ENCODE results near the gene FOXRED2.

The FOXRED2 gene

GRCh38 chr22:36467042-36467810, 39.6 kb downstream of the FOXRED2 start:
- Mint-ChIP-seq H3K36me3 (peaks cover 37% of the 10 kb centered on the region), H3K4me3 (no peak overlapping the region), H3K4me1 (peaks cover 25% of the 10 kb centered on the region), H3K27ac (peak overlapping the region; percentile 86), H3K9me3 (no peaks in the 10 kb centered on the region)
- DNase-seq (ENCODE audit: low spot score in 2 of 2) (no peak), ATAC-seq (no peak)

- DNase-seq (ENCODE audit: low spot score in 2 of 2) (no peak), ATAC-seq (no peak)
- peaks cover 25% of the 10 kb centered on the region for H3K4me1 Mint-ChIP-seq
- peak overlapping the region; percentile 86 for H3K27ac Mint-ChIP-seq
- H3K36me3 Mint-ChIP-seq, result peaks cover 27% of the 10 kb centered on the region
- no peak overlapping the region for H3K4me3 Mint-ChIP-seq
- H3K9me3 Mint-ChIP-seq, result no peaks in the 10 kb centered on the region
Measured at GRCh38 chr22:36466258-36466657, 40.6 kb downstream of the FOXRED2 start.

DNA sequence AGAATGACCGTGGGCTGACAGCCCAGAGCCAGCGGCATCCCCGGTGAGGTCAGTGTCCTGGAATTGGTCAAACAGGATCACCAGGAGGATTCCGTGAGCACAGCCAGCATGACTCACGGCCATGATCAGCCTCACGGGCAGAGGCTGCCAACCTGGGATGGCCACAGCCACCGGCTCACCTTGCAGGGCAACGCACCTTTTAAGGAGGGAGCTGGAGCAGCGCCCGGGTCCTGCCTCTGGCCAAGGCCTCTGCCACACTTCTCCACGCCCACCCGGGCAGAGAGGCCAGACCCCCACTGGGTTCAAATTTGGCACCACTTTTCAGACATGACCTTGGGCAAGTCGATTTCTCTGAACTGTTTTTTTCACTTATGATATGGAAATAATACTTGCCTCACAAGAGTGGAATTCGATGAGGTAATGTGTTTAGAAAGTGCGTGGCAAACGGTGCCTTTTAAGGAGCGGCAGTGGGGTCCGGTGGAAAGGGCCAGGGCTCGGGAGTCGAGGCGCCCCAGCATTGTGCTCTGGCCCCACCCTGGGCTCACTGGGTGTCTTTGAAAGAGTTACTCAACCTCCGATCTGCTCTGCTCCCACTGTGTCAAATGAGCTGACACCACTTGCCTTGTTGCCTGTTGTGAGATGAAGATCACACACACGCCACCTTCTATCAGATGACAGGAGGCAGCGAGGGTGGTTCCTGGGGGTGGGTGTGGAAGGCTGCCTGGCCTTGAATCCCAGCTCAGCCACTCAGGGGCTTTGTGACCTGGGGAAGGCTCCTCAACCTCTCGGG, 41.4 kb downstream of the FOXRED2 start:
- Mint-ChIP-seq H3K36me3 (peaks cover 20% of the 10 kb centered on the region), H3K4me3 (no peak overlapping the region), H3K27ac (peak overlapping the region; percentile 86), H3K9me3 (no peaks in the 10 kb centered on the region), H3K4me1 (peaks cover 23% of the 10 kb centered on the region)
- ATAC-seq (no peak), DNase-seq (ENCODE audit: low spot score in 2 of 2) (no peak)

- Mint-ChIP-seq H3K27ac (no peak overlapping the region), H3K36me3 (peaks cover 15% of the 10 kb centered on the region), H3K9me3 (no peaks in the 10 kb centered on the region), H3K4me1 (peaks cover 17% of the 10 kb centered on the region), H3K4me3 (no peak overlapping the region)
- DNase-seq (ENCODE audit: low spot score in 2 of 2) (no peak), ATAC-seq (no peak)
Measured at GRCh38 chr22:36464715-36465231, 42.1 kb downstream of the FOXRED2 start.

DNA sequence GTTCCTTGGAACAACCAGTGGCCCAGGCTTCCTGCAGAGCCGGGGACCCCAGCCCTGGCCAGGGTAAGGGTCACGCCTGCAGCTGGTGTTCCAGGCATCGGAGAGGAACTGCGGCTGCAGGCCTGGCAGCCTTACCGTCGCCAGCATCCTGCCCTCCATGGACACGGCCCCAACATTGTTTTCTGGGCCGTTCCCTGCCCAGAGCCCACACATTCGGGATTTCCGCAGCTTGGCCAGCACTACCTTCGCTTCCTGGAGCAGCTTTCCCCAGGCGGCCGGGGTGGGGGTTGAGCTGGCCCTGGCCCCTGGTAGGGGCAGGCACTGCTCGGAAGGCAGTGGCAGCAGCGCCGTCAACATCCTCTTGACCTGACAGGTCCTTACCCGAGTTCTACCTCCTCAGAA, 43.1 kb downstream of the FOXRED2 start:
- peaks cover 15% of the 10 kb centered on the region for H3K36me3 Mint-ChIP-seq
- DNase-seq (ENCODE audit: low spot score in 2 of 2) (no peak), ATAC-seq (no peak)
- H3K27ac Mint-ChIP-seq, result no peak overlapping the region
- H3K9me3 Mint-ChIP-seq, result no peaks in the 10 kb centered on the region
- peaks cover 17% of the 10 kb centered on the region for H3K4me1 Mint-ChIP-seq
- no peak overlapping the region for H3K4me3 Mint-ChIP-seq

GRCh38 chr22:36461665-36462649, 44.9 kb downstream of the FOXRED2 start:
- DNase-seq (ENCODE audit: low spot score in 2 of 2) (no peak), ATAC-seq (no peak)
- peak overlapping the region; percentile 60 for H3K27ac Mint-ChIP-seq
- H3K36me3 Mint-ChIP-seq, result peaks cover 4% of the 10 kb centered on the region
- peaks cover 5% of the 10 kb centered on the region for H3K4me1 Mint-ChIP-seq
- H3K9me3 Mint-ChIP-seq, result no peaks in the 10 kb centered on the region
- H3K4me3 Mint-ChIP-seq, result no peak overlapping the region

DNA sequence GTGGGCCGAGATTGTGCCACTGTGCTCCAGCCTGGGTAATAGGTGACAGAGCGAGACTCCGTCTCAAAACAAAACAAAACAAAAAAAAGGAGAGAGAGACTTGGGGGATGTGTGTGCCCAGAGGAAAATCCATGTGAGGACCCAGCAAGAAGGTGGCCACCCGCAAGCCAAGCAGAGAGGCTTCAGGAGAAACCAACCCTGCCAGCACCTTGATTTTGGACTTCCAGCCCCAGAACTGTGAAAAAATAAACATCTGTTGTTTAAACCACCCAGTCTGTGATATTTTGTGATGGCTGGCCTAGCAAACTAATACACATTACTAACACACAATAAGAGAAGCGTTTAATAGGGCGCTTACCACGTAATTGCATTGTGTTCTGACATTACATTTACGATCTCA, 46.6 kb downstream of the FOXRED2 start:
- ATAC-seq (no peak), DNase-seq (ENCODE audit: low spot score in 2 of 2) (no peak)
- H3K4me1 Mint-ChIP-seq, result peaks cover 10% of the 10 kb centered on the region
- no peak overlapping the region for H3K27ac Mint-ChIP-seq
- H3K36me3 Mint-ChIP-seq, result no peaks in the 10 kb centered on the region
- no peak overlapping the region for H3K4me3 Mint-ChIP-seq
- no peaks in the 10 kb centered on the region for H3K9me3 Mint-ChIP-seq

DNA sequence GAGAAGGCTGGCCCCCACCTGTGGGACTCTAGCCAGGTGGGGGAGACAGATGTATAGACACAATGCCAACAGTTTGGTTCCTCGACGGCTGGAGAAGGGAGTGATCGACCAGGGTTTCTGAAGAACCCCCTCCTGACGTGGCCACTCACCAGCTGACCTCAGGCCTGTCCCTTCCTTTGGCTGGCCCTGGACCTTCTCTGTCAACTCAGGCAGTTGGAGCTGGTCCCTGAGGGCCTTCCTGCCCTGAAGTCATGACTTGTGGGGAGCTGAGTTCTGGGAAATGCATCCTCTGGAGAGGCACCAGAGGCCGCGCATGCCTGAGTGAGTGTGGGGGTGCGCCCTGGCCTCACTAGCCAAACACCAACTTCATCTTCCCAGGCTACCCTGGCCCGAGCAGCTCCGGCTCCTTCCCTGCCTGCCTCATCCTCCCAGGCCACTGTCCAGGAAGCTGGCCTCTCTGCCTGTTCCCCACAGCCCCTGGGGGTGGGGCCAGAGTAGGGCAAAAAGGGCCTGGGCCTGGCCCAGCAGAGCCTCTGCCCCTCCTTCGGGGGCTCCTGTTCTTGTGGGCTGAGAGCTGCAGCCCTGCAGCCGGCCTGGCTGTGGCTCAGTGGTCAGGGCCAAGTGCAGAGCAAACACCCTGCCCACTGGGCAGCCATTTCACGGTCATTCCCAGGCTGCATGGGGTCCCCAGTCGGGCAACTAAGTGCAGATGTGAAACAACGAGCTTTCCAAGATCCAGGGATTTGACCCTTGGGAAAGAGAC, 49.0 kb downstream of the FOXRED2 start:
- Mint-ChIP-seq H3K4me3 (no peak overlapping the region), H3K4me1 (peaks cover 24% of the 10 kb centered on the region), H3K9me3 (no peaks in the 10 kb centered on the region), H3K36me3 (no peaks in the 10 kb centered on the region), H3K27ac (peak overlapping the region; percentile 75)
- no peak for DNase-seq (ENCODE audit: low spot score in 2 of 2)
- no peak for ATAC-seq

- Mint-ChIP-seq H3K9me3 (no peaks in the 10 kb centered on the region), H3K27ac (no peak overlapping the region), H3K36me3 (peaks cover 8% of the 10 kb centered on the region), H3K4me3 (peak overlapping the region; percentile 56), H3K4me1 (peaks cover 38% of the 10 kb centered on the region)
- ATAC-seq (no peak), DNase-seq (ENCODE audit: low spot score in 2 of 2) (no peak)
Measured at GRCh38 chr22:36456464-36456845, 50.4 kb downstream of the FOXRED2 start.

DNA sequence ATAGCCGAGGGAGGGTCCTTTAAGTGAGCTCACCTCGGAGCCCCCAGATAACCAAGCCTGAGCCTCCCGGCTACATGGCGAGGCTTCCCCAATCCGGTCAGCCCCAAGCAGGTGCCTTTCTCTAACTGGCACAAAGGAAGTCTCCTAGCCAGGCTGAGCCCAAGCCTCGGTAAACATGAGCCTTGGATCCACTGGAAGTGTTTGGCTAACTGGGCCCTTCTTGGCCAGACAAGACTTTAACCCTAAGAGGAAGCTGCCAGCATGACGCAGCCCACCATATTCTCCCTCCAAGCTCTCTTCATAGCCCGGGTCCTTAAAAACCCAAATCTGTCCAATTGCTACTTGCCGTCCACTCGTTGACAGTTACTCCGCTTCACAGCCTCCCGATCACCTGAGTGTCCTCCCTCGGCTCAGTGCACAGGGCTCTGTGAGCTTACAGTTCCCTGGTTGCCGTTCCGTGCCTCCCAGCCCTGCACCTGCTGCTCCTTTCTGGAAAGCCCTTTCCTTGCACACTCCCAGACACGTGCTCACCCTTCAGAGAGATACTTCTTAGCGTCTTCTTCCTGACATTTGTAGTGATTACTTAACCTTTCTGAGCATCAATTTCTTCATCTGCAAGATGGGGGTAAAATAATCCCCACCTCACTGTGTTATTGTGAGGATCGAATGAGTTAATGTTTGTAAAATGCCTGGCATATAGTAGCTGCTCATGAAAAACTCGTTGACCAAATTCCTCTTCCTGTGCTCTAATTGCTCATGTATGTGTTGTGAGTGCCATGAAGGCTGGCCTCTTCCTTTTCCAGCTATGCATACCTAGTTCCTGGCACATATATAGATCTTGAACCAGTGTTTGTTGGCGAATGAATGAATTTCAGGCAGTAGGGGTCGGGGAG, 51.0 kb downstream of the FOXRED2 start:
- peaks cover 8% of the 10 kb centered on the region for H3K36me3 Mint-ChIP-seq
- peaks cover 38% of the 10 kb centered on the region for H3K4me1 Mint-ChIP-seq
- DNase-seq (ENCODE audit: low spot score in 2 of 2), result no peak
- ATAC-seq, result no peak
- H3K9me3 Mint-ChIP-seq, result no peaks in the 10 kb centered on the region
- peak overlapping the region; percentile 56 for H3K4me3 Mint-ChIP-seq
- peak overlapping the region; percentile 48 for H3K27ac Mint-ChIP-seq

GRCh38 chr22:36454916-36455570, 51.8 kb downstream of the FOXRED2 start:
- Mint-ChIP-seq H3K27ac (peak overlapping the region; percentile 75), H3K4me1 (peaks cover 38% of the 10 kb centered on the region), H3K9me3 (no peaks in the 10 kb centered on the region), H3K4me3 (peak overlapping the region; percentile 56), H3K36me3 (peaks cover 8% of the 10 kb centered on the region)
- ATAC-seq (peak; percentile 88), DNase-seq (ENCODE audit: low spot score in 2 of 2) (peak; percentile 92 to 97)

DNA sequence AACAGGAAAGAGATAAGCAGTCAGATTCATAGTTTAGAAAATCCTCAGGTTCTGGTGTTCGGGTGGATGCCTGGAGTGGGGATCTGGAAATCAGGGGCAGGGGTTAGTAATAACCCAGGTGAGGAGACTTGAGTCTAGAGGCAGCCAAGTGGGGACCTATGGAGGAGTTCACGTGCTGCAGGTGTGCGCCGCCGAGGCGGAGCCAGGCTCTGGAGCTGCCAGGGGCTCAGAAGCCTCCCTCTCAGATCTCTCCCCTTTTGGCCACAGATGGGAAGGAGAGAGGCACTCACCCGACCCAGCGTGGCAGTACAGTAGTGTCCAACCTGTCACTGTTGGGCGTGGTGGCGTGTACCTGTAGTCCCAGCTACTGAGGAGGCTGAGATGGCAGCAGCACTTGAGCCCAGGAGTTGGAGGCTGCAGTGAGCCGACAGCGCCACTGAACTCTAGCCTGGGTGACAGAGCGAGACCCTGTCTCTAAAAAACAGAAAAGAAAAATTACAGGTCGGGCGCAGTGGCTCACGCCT, 52.9 kb downstream of the FOXRED2 start:
- DNase-seq (ENCODE audit: low spot score in 2 of 2) (no peak), ATAC-seq (no peak)
- peaks cover 8% of the 10 kb centered on the region for H3K36me3 Mint-ChIP-seq
- H3K4me3 Mint-ChIP-seq, result peak overlapping the region; percentile 56
- no peaks in the 10 kb centered on the region for H3K9me3 Mint-ChIP-seq
- H3K27ac Mint-ChIP-seq, result peak overlapping the region; percentile 94
- H3K4me1 Mint-ChIP-seq, result peaks cover 41% of the 10 kb centered on the region
